ENCODE measurements around the gene ESRRA.

DNA sequence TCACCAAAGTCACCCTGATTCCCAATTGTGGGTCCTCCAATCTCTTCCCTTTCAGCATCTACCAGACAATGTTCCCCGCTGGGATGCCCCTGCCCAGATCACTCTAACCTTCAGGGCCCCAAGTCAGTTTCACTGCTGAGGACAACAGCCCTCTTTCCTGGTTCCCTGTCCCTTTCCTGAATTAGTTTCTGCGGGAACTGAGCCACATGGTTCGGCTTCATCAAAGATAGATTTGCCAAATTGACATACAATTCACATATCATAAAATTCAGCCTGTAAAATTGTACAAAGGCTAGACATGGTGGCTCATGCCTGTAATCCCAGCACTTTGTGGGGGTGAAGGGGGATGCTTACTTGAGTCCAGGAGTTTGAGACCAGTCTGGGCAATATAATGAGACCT, 22.7 kb downstream of the ESRRA start:
- TF ChIP-seq EZH2phosphoT487 (IDR thresholded peaks at IDR 0.05; ENCODE audit: insufficient read depth, low read depth) (no peak), EZH2 (IDR thresholded peaks at IDR 0.05; ENCODE audit: insufficient read depth, poor library complexity, severe bottlenecking) (no peak)

Data from GM23248 (cell line).